Osteocyte (in vitro differentiated cells): ENCODE measurements around the gene PML. TPM values are rescaled to one million over a fixed set of nuclear protein-coding genes. Genes with fewer than 3 reads are reported as not detected.
A peak's percentile ranks its signal among the peaks of the same experiment; 100 is the strongest.

ENCODE experiments used
- DNase-seq: peaks from one replicate; pipeline ENCODE4 v3.0.0; 2021; ENCODE audit warnings: mixed read lengths; ENCODE audit not compliant: unreplicated experiment; ENCODE audit errors: extremely low spot score
- H3K27ac Mint-ChIP-seq: one replicate; pipeline ENCODE4 v1.8.0; 2021; ENCODE audit warnings: mild to moderate bottlenecking, mixed read lengths; ENCODE audit not compliant: unreplicated experiment
- H3K27me3 Mint-ChIP-seq: one replicate; pipeline ENCODE4 v1.8.0; 2021; ENCODE audit warnings: mixed read lengths; ENCODE audit not compliant: unreplicated experiment
- H3K36me3 Mint-ChIP-seq: one replicate; pipeline ENCODE4 v1.8.0; 2021; ENCODE audit warnings: mixed read lengths; ENCODE audit not compliant: unreplicated experiment
- H3K4me1 Mint-ChIP-seq: one replicate; pipeline ENCODE4 v1.8.0; 2021; ENCODE audit warnings: mixed read lengths; ENCODE audit not compliant: unreplicated experiment
- H3K4me3 Mint-ChIP-seq: one replicate; pipeline ENCODE4 v1.8.0; 2021; ENCODE audit warnings: mild to moderate bottlenecking, moderate library complexity, mixed read lengths; ENCODE audit not compliant: unreplicated experiment
- H3K9me3 Mint-ChIP-seq: one replicate; pipeline ENCODE4 v1.8.0; 2021; ENCODE audit warnings: mixed read lengths; ENCODE audit not compliant: unreplicated experiment
- CTCF ChIP-seq: fragments of 200-600 bp; sonication (generic); IDR thresholded peaks from 2 replicates; pipeline ENCODE4 v1.5.0; 2021; ENCODE audit warnings: antibody characterized with exemption, mild to moderate bottlenecking, moderate library complexity
- total RNA-seq: library from RNA; stranded (reverse); gene quantifications from 2 replicates; pipeline ENCODE4 v1.2.1, GENCODE V29; 2021

The PML gene
- total RNA-seq, 1 donor from 2014 or later: 63.1 TPM

- no peak overlapping the region for H3K4me3 Mint-ChIP-seq
- H3K27ac Mint-ChIP-seq: no peak overlapping the region
- H3K4me1 Mint-ChIP-seq: peaks cover 44% of the 10 kb centered on the region
- TF ChIP-seq CTCF: no peak
- H3K9me3 Mint-ChIP-seq: peaks cover 4% of the 10 kb centered on the region
- no peaks in the 10 kb centered on the region for H3K27me3 Mint-ChIP-seq
- H3K36me3 Mint-ChIP-seq: peaks cover 41% of the 10 kb centered on the region
- DNase-seq: no peak
Observed at GRCh38 chr15:74006774-74007639, 12.5 kb downstream of the PML start.

DNA sequence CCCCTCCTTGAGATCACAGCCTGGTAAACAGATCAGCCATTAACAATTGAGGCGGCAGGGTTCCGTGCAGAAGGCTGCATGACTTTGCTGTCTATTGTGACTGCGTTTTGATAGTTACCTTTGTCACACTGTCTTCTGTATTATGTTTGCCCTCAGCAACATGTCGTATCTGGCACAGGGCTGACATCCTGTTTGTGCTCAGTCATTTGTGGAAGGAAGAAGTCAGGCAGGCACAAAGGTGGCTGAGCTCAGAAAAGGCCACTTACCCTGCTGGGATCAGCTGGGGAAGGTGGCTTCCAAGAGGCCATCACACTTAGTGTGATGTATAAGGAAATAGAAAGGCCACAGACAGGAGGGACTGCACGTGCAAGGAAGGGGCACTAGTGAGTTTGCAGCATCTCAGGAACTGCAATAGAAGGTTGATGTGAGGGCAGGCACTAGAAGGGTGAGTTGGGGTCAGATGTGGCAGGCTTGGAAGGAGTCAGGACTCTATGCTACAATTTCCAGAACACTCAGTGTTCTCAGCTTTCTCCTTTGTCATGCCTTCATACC lies 13.4 kb downstream of the PML start:
- no peak overlapping the region for H3K27ac Mint-ChIP-seq
- peaks cover 8% of the 10 kb centered on the region for H3K9me3 Mint-ChIP-seq
- H3K4me1 Mint-ChIP-seq: peaks cover 44% of the 10 kb centered on the region
- no peaks in the 10 kb centered on the region for H3K27me3 Mint-ChIP-seq
- TF ChIP-seq CTCF: no peak
- peaks cover 42% of the 10 kb centered on the region for H3K36me3 Mint-ChIP-seq
- H3K4me3 Mint-ChIP-seq: no peak overlapping the region
- DNase-seq: no peak

DNA sequence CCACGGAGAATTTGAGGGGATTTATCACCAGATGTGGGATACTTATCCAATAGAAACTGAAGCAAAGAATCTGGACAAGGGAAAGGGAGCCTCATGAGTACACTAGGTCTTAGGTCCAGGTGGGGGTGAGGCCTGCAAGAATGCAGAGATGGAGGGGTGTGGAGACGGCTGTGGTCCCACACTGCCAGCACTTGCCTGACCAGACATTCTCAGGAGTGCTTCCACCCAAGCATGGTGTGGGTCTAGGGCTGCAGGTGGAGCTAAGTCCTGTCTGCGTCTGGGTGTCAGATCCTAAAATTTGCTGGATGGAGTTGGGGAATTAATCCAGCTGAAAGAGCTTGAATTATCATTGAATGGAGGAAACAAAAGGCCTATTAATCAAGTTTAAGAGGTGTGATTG lies 14.4 kb downstream of the PML start:
- no peak overlapping the region for H3K27ac Mint-ChIP-seq

GRCh38 chr15:74010929-74011540 lies 16.5 kb downstream of the PML start:
- Mint-ChIP-seq H3K36me3 (peaks cover 41% of the 10 kb centered on the region), H3K27me3 (no peaks in the 10 kb centered on the region), H3K9me3 (peaks cover 7% of the 10 kb centered on the region), H3K27ac (peak overlapping the region; percentile 66), H3K4me3 (no peak overlapping the region), H3K4me1 (peaks cover 32% of the 10 kb centered on the region)
- no peak for TF ChIP-seq CTCF
- no peak for DNase-seq

More for the DNA sequence above, 14.4 kb downstream of the PML start:
- no peak for DNase-seq
- H3K27me3 Mint-ChIP-seq: no peaks in the 10 kb centered on the region
- H3K9me3 Mint-ChIP-seq: peaks cover 7% of the 10 kb centered on the region
- TF ChIP-seq CTCF: no peak
- H3K36me3 Mint-ChIP-seq: peaks cover 45% of the 10 kb centered on the region
- no peak overlapping the region for H3K4me3 Mint-ChIP-seq
- H3K4me1 Mint-ChIP-seq: peaks cover 42% of the 10 kb centered on the region

GRCh38 chr15:74011610-74012009 lies 17.1 kb downstream of the PML start:
- peaks cover 29% of the 10 kb centered on the region for H3K4me1 Mint-ChIP-seq
- no peak for DNase-seq
- peak overlapping the region; percentile 66 for H3K27ac Mint-ChIP-seq
- H3K4me3 Mint-ChIP-seq: no peak overlapping the region
- H3K9me3 Mint-ChIP-seq: peaks cover 7% of the 10 kb centered on the region
- H3K36me3 Mint-ChIP-seq: peaks cover 37% of the 10 kb centered on the region
- no peaks in the 10 kb centered on the region for H3K27me3 Mint-ChIP-seq
- no peak for TF ChIP-seq CTCF
